NCI-H2196 (cell line): ENCODE data around the gene TFAP2A.

Source experiments
- DNase-seq: peaks from one replicate; lab custom pipeline; 2025; ENCODE audit not compliant: unreplicated experiment; lab: John Stamatoyannopoulos, UW

Gene TFAP2A

GRCh38 chr6:10426781-10427279 lies 12.0 kb upstream of the TFAP2A start:
- DNase-seq = no peak

- no peak for DNase-seq
Measured at GRCh38 chr6:10425975-10426780, 11.3 kb upstream of the TFAP2A start.

GRCh38 chr6:10425176-10425974 lies 10.5 kb upstream of the TFAP2A start:
- no peak for DNase-seq

GRCh38 chr6:10424040-10424439 lies 9.2 kb upstream of the TFAP2A start:
- peak; percentile 40 for DNase-seq

- DNase-seq = no peak
Measured at GRCh38 chr6:10422737-10423034, 7.8 kb upstream of the TFAP2A start.

GRCh38 chr6:10421921-10422736 lies 7.3 kb upstream of the TFAP2A start:
- no peak for DNase-seq

GRCh38 chr6:10421158-10421920 lies 6.5 kb upstream of the TFAP2A start:
- no peak for DNase-seq

- no peak for DNase-seq
Measured at GRCh38 chr6:10420546-10421157, 5.8 kb upstream of the TFAP2A start.

GRCh38 chr6:10419749-10420545 lies 5.1 kb upstream of the TFAP2A start:
- DNase-seq = no peak

- DNase-seq = no peak
Measured at GRCh38 chr6:10418862-10419748, 4.2 kb upstream of the TFAP2A start.

GRCh38 chr6:10418361-10418861 lies 3.5 kb upstream of the TFAP2A start:
- no peak for DNase-seq

- DNase-seq = no peak
Measured at GRCh38 chr6:10417681-10418104, 2.8 kb upstream of the TFAP2A start.

- no peak for DNase-seq
Measured at GRCh38 chr6:10416863-10417641, 2.2 kb upstream of the TFAP2A start.

GRCh38 chr6:10416516-10416862 lies 1.6 kb upstream of the TFAP2A start:
- no peak for DNase-seq

GRCh38 chr6:10415617-10416480 lies 975 bp upstream of the TFAP2A start:
- no peak for DNase-seq

- DNase-seq = no peak
Measured at GRCh38 chr6:10413850-10414738, 780 bp downstream of the TFAP2A start.
